ENCODE results near the gene LRP1B. TPM values are rescaled to one million over a fixed set of nuclear protein-coding genes. Genes with fewer than 3 reads are reported as not detected.
"Not testable (repeated sequence)": the region's sequence is repeated elsewhere in the genome, so short reads cannot be mapped to it uniquely, and the experiment has no call there.

The LRP1B gene
- total RNA-seq, 1 donor from 2014 or later: not detected

DNA sequence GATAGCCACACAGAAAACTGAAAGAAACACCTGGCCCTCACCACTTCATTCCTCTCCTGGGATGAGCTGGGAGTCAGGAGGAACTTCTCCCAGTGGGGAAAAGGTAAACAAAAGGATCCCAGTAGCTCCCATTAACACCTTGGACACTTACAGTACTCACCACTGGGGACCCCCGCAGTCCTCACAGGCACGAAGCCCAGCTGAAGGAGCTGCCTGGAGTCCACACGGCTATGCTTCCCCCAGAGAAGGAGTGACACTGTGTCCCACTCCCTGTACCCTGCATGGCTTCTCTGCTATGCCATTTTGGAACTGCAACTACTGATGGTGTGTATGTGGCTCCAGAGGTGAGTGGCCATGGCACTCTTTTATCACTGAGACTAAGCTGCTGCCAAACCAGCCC, 1565.1 kb downstream of the LRP1B start:
- Mint-ChIP-seq H3K9me3 (peaks cover 13% of the 10 kb centered on the region), H3K4me3 (ENCODE audit: low read depth) (no peak overlapping the region), H3K36me3 (ENCODE audit: low read depth) (no peaks in the 10 kb centered on the region), H3K27me3 (ENCODE audit: low read depth) (no peaks in the 10 kb centered on the region), H3K27ac (no peak overlapping the region), H3K4me1 (ENCODE audit: low read depth) (no peaks in the 10 kb centered on the region)
- DNase-seq (ENCODE audit: low spot score): no peak
- intact Hi-C loops (cut with micrococcal nuclease): no loop called here

GRCh38 chr2:140555701-140556100, 1575.1 kb downstream of the LRP1B start:
- intact Hi-C loops (cut with micrococcal nuclease): no loop called here
- no peak for DNase-seq (ENCODE audit: low spot score)
- Mint-ChIP-seq H3K36me3 (ENCODE audit: low read depth) (no peaks in the 10 kb centered on the region), H3K9me3 (peaks cover 20% of the 10 kb centered on the region), H3K27ac (no peak overlapping the region), H3K4me3 (ENCODE audit: low read depth) (no peak overlapping the region), H3K27me3 (ENCODE audit: low read depth) (no peaks in the 10 kb centered on the region), H3K4me1 (ENCODE audit: low read depth) (no peaks in the 10 kb centered on the region)

GRCh38 chr2:140552634-140553033, 1578.2 kb downstream of the LRP1B start:
- Mint-ChIP-seq H3K4me1 (ENCODE audit: low read depth) (no peaks in the 10 kb centered on the region), H3K27ac (no peak overlapping the region), H3K36me3 (ENCODE audit: low read depth) (no peaks in the 10 kb centered on the region), H3K9me3 (peaks cover 17% of the 10 kb centered on the region), H3K4me3 (ENCODE audit: low read depth) (no peak overlapping the region), H3K27me3 (ENCODE audit: low read depth) (no peaks in the 10 kb centered on the region)
- intact Hi-C loops (cut with micrococcal nuclease): no loop called here
- no peak for DNase-seq (ENCODE audit: low spot score)

DNA sequence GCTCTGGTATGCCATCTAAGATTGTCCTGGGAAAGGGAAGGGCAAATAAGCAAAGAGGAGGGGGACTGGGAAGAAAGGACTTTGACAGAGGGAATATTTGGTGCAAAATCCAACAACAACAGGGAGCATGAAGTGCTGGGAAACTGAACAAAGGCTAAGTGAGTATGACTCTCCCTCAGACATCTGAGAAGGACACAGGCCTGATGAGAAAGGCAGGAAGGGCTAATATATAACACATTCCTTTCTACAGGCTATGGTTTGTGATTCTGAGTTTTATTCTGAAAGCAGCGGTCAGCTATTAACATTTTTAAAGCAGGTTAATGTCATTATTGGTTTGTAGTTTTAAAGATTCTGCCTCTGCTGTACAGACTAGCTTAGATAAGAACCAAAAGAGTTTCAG, 1579.5 kb downstream of the LRP1B start:
- Mint-ChIP-seq H3K36me3 (ENCODE audit: low read depth) (no peaks in the 10 kb centered on the region), H3K27ac (no peak overlapping the region), H3K4me1 (ENCODE audit: low read depth) (no peaks in the 10 kb centered on the region), H3K4me3 (ENCODE audit: low read depth) (no peak overlapping the region), H3K9me3 (peaks cover 20% of the 10 kb centered on the region), H3K27me3 (ENCODE audit: low read depth) (no peaks in the 10 kb centered on the region)
- intact Hi-C loops (cut with micrococcal nuclease): no loop called here
- DNase-seq (ENCODE audit: low spot score): no peak

- Mint-ChIP-seq H3K4me3 (ENCODE audit: low read depth) (no peak overlapping the region), H3K36me3 (ENCODE audit: low read depth) (no peaks in the 10 kb centered on the region), H3K9me3 (peaks cover 24% of the 10 kb centered on the region), H3K27me3 (ENCODE audit: low read depth) (no peaks in the 10 kb centered on the region), H3K4me1 (ENCODE audit: low read depth) (no peaks in the 10 kb centered on the region), H3K27ac (no peak overlapping the region)
- DNase-seq (ENCODE audit: low spot score): no peak
- intact Hi-C loops (cut with micrococcal nuclease): no loop called here
Observed at GRCh38 chr2:140550821-140551220, 1580.0 kb downstream of the LRP1B start.

- intact Hi-C loops (cut with micrococcal nuclease); H3K36me3 Mint-ChIP-seq (ENCODE audit: low read depth); H3K27me3 Mint-ChIP-seq (ENCODE audit: low read depth); DNase-seq (ENCODE audit: low spot score); H3K4me3 Mint-ChIP-seq (ENCODE audit: low read depth); H3K4me1 Mint-ChIP-seq (ENCODE audit: low read depth); H3K27ac Mint-ChIP-seq: not testable (repeated sequence)
- H3K9me3 Mint-ChIP-seq: peaks cover 18% of the 10 kb centered on the region
Observed at GRCh38 chr2:140544769-140545168, 1586.0 kb downstream of the LRP1B start.

DNA sequence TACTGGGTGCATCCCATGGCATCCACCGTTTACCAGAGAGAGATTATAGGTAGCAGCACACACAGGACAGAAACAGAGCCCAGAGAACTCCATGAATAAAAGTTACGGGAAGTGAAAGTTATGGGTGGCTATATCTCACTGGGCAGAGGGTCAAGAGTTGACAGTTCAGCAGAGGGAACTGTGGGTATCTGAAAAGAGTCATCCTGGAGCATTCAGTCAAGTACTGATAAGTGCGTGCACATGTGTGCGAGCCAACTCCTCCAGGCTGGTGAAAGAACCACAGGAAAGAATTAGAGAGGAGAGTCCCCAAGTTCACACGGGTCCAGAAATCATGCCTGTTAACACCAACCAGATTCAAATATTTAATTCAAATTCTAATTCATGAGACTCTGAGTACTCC, 1588.2 kb downstream of the LRP1B start:
- Mint-ChIP-seq H3K4me1 (ENCODE audit: low read depth) (no peaks in the 10 kb centered on the region), H3K4me3 (ENCODE audit: low read depth) (no peak overlapping the region), H3K27ac (no peak overlapping the region), H3K27me3 (ENCODE audit: low read depth) (no peaks in the 10 kb centered on the region), H3K36me3 (ENCODE audit: low read depth) (no peaks in the 10 kb centered on the region), H3K9me3 (peaks cover 21% of the 10 kb centered on the region)
- DNase-seq (ENCODE audit: low spot score): no peak
- intact Hi-C loops (cut with micrococcal nuclease): no loop called here

GRCh38 chr2:140539242-140539875, 1591.5 kb downstream of the LRP1B start:
- intact Hi-C loops (cut with micrococcal nuclease): no loop called here
- Mint-ChIP-seq H3K9me3 (peaks cover 8% of the 10 kb centered on the region), H3K36me3 (ENCODE audit: low read depth) (no peaks in the 10 kb centered on the region)

DNA sequence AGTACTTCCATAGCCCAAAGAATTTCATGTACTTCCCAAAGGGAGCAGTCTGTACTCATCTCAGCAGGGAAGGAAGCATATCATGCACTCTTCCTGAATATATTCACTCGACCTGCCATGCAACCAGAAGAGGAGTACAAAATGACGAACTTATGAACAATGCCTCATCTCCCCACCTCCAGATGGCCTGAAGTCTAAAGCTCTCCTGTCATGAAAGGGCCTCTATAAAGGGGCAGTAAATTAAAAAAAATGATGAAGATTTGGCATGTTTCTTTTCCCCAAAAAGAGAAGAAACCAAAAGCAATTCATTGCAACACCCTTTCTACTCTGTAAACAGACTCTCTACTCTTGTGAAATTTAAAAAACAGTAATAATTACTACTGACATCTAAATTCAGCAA, 1601.1 kb downstream of the LRP1B start:
- Mint-ChIP-seq H3K4me1 (ENCODE audit: low read depth) (no peaks in the 10 kb centered on the region), H3K9me3 (peaks cover 25% of the 10 kb centered on the region), H3K27ac (no peak overlapping the region), H3K27me3 (ENCODE audit: low read depth) (no peaks in the 10 kb centered on the region), H3K36me3 (ENCODE audit: low read depth) (no peaks in the 10 kb centered on the region), H3K4me3 (ENCODE audit: low read depth) (no peak overlapping the region)
- no peak for DNase-seq (ENCODE audit: low spot score)
- intact Hi-C loops (cut with micrococcal nuclease): no loop called here

More at GRCh38 chr2:140539242-140539875, 1591.5 kb downstream of the LRP1B start:
- Mint-ChIP-seq H3K27me3 (ENCODE audit: low read depth) (no peaks in the 10 kb centered on the region), H3K27ac (no peak overlapping the region), H3K4me1 (ENCODE audit: low read depth) (no peaks in the 10 kb centered on the region), H3K4me3 (ENCODE audit: low read depth) (no peak overlapping the region)
- no peak for DNase-seq (ENCODE audit: low spot score)

- Mint-ChIP-seq H3K27me3 (ENCODE audit: low read depth) (no peaks in the 10 kb centered on the region), H3K36me3 (ENCODE audit: low read depth) (no peaks in the 10 kb centered on the region), H3K9me3 (peaks cover 26% of the 10 kb centered on the region), H3K27ac (no peak overlapping the region), H3K4me3 (ENCODE audit: low read depth) (no peak overlapping the region), H3K4me1 (ENCODE audit: low read depth) (no peaks in the 10 kb centered on the region)
- intact Hi-C loops (cut with micrococcal nuclease): no loop called here
- no peak for DNase-seq (ENCODE audit: low spot score)
Observed at GRCh38 chr2:140528982-140529381, 1601.8 kb downstream of the LRP1B start.

DNA sequence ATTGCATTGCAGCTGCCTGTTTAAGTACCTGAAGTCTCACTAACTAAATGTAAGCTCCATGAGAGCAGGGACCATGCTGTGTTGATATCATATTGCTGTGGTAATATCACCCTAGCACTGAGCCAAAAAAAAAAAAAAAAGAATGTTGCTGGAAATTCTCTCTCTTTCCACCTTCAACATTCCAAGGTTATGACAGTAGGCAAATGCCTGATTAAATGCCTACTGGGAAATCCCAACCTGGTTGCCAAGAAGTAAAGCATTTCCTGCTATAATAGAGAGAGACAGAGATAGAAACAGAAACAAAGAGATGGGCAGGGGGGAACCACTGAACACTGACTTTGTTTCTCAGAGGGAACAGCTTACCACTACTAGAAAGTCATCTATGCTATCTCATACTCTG, 1604.2 kb downstream of the LRP1B start:
- H3K27me3 Mint-ChIP-seq (ENCODE audit: low read depth): no peaks in the 10 kb centered on the region
- H3K4me3 Mint-ChIP-seq (ENCODE audit: low read depth): no peak overlapping the region
- H3K4me1 Mint-ChIP-seq (ENCODE audit: low read depth): no peaks in the 10 kb centered on the region
- no peaks in the 10 kb centered on the region for H3K36me3 Mint-ChIP-seq (ENCODE audit: low read depth)
- no peak overlapping the region for H3K27ac Mint-ChIP-seq
- intact Hi-C loops (cut with micrococcal nuclease): no loop called here
- DNase-seq (ENCODE audit: low spot score): no peak
- H3K9me3 Mint-ChIP-seq: peaks cover 28% of the 10 kb centered on the region

GRCh38 chr2:140512106-140512505, 1618.7 kb downstream of the LRP1B start:
- H3K27ac Mint-ChIP-seq: no peak overlapping the region
- H3K9me3 Mint-ChIP-seq: peaks cover 9% of the 10 kb centered on the region
- H3K4me3 Mint-ChIP-seq (ENCODE audit: low read depth): no peak overlapping the region
- no peaks in the 10 kb centered on the region for H3K4me1 Mint-ChIP-seq (ENCODE audit: low read depth)
- intact Hi-C loops (cut with micrococcal nuclease): no loop called here
- no peaks in the 10 kb centered on the region for H3K27me3 Mint-ChIP-seq (ENCODE audit: low read depth)
- H3K36me3 Mint-ChIP-seq (ENCODE audit: low read depth): no peaks in the 10 kb centered on the region
- no peak for DNase-seq (ENCODE audit: low spot score)

GRCh38 chr2:140509765-140510164, 1621.1 kb downstream of the LRP1B start:
- Mint-ChIP-seq H3K27ac (no peak overlapping the region), H3K9me3 (peaks cover 9% of the 10 kb centered on the region), H3K36me3 (ENCODE audit: low read depth) (no peaks in the 10 kb centered on the region), H3K4me3 (ENCODE audit: low read depth) (no peak overlapping the region), H3K4me1 (ENCODE audit: low read depth) (no peaks in the 10 kb centered on the region), H3K27me3 (ENCODE audit: low read depth) (no peaks in the 10 kb centered on the region)
- DNase-seq (ENCODE audit: low spot score): no peak
- intact Hi-C loops (cut with micrococcal nuclease): no loop called here

DNA sequence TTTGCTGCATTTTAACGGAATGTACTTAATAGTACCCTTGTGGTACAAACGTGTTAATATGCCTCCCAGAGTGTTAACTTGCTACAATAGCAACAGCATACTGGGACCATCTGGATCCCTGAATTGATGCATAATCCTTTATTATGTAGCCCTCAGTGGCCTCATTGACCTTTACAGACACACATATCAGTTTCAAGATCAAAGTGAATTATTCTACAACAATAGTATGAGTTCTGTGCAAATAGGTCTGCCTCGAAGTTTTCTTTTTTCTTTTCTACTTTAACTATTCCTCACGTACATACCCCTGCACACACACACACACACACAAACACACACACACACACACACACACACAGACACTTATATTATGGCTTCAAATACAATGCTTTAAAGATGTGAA, 1622.1 kb downstream of the LRP1B start:
- H3K4me1 Mint-ChIP-seq (ENCODE audit: low read depth): no peaks in the 10 kb centered on the region
- no peak for DNase-seq (ENCODE audit: low spot score)
- no peaks in the 10 kb centered on the region for H3K27me3 Mint-ChIP-seq (ENCODE audit: low read depth)
- no peak overlapping the region for H3K4me3 Mint-ChIP-seq (ENCODE audit: low read depth)
- no peak overlapping the region for H3K27ac Mint-ChIP-seq
- peaks cover 9% of the 10 kb centered on the region for H3K9me3 Mint-ChIP-seq
- intact Hi-C loops (cut with micrococcal nuclease): no loop called here
- H3K36me3 Mint-ChIP-seq (ENCODE audit: low read depth): no peaks in the 10 kb centered on the region
